Measurements from ENCODE around the gene NF1.

Gene NF1

GRCh38 chr17:31202968-31203367 is 108.2 kb downstream of the NF1 start:
- no peaks in the 10 kb centered on the region for H3K4me1 ChIP-seq (ENCODE audit: control insufficient read depth, insufficient read depth, low read length)
- no peaks in the 10 kb centered on the region for H3K36me3 ChIP-seq (ENCODE audit: control insufficient read depth, insufficient read depth, low read length)
- H3K9me3 ChIP-seq (ENCODE audit: control insufficient read depth, insufficient read depth, low read length), result no peaks in the 10 kb centered on the region
- no peak overlapping the region for H3K4me3 ChIP-seq (ENCODE audit: low read depth, low read length)
- H3K27me3 ChIP-seq (ENCODE audit: control insufficient read depth, insufficient read depth, low read length), result no peaks in the 10 kb centered on the region
- H3K9ac ChIP-seq (ENCODE audit: low read depth, low read length), result no peak overlapping the region

GRCh38 chr17:31211352-31212012 is 116.7 kb downstream of the NF1 start:
- no peak overlapping the region for H3K9ac ChIP-seq (ENCODE audit: low read depth, low read length)
- no peaks in the 10 kb centered on the region for H3K9me3 ChIP-seq (ENCODE audit: control insufficient read depth, insufficient read depth, low read length)
- no peaks in the 10 kb centered on the region for H3K27me3 ChIP-seq (ENCODE audit: control insufficient read depth, insufficient read depth, low read length)
- H3K4me1 ChIP-seq (ENCODE audit: control insufficient read depth, insufficient read depth, low read length), result no peaks in the 10 kb centered on the region
- H3K4me3 ChIP-seq (ENCODE audit: low read depth, low read length), result no peak overlapping the region
- no peaks in the 10 kb centered on the region for H3K36me3 ChIP-seq (ENCODE audit: control insufficient read depth, insufficient read depth, low read length)

GRCh38 chr17:31216031-31216751 is 121.4 kb downstream of the NF1 start:
- Histone ChIP-seq H3K27me3 (ENCODE audit: control insufficient read depth, insufficient read depth, low read length) (no peaks in the 10 kb centered on the region), H3K36me3 (ENCODE audit: control insufficient read depth, insufficient read depth, low read length) (peaks cover 4% of the 10 kb centered on the region), H3K9ac (ENCODE audit: low read depth, low read length) (no peak overlapping the region), H3K4me3 (ENCODE audit: low read depth, low read length) (no peak overlapping the region), H3K9me3 (ENCODE audit: control insufficient read depth, insufficient read depth, low read length) (no peaks in the 10 kb centered on the region), H3K4me1 (ENCODE audit: control insufficient read depth, insufficient read depth, low read length) (no peaks in the 10 kb centered on the region)

- Histone ChIP-seq H3K4me1 (ENCODE audit: control insufficient read depth, insufficient read depth, low read length) (no peaks in the 10 kb centered on the region), H3K4me3 (ENCODE audit: low read depth, low read length) (no peak overlapping the region), H3K9ac (ENCODE audit: low read depth, low read length) (no peak overlapping the region), H3K9me3 (ENCODE audit: control insufficient read depth, insufficient read depth, low read length) (no peaks in the 10 kb centered on the region), H3K27me3 (ENCODE audit: control insufficient read depth, insufficient read depth, low read length) (no peaks in the 10 kb centered on the region), H3K36me3 (ENCODE audit: control insufficient read depth, insufficient read depth, low read length) (no peaks in the 10 kb centered on the region)
Observed at GRCh38 chr17:31224366-31224765, 129.6 kb downstream of the NF1 start.

- Histone ChIP-seq H3K4me1 (ENCODE audit: control insufficient read depth, insufficient read depth, low read length) (no peaks in the 10 kb centered on the region), H3K9ac (ENCODE audit: low read depth, low read length) (no peak overlapping the region), H3K4me3 (ENCODE audit: low read depth, low read length) (no peak overlapping the region), H3K36me3 (ENCODE audit: control insufficient read depth, insufficient read depth, low read length) (no peaks in the 10 kb centered on the region), H3K9me3 (ENCODE audit: control insufficient read depth, insufficient read depth, low read length) (no peaks in the 10 kb centered on the region), H3K27me3 (ENCODE audit: control insufficient read depth, insufficient read depth, low read length) (no peaks in the 10 kb centered on the region)
Observed at GRCh38 chr17:31225831-31226230, 131.1 kb downstream of the NF1 start.

GRCh38 chr17:31226373-31226772 is 131.6 kb downstream of the NF1 start:
- Histone ChIP-seq H3K9me3 (ENCODE audit: control insufficient read depth, insufficient read depth, low read length) (no peaks in the 10 kb centered on the region), H3K4me1 (ENCODE audit: control insufficient read depth, insufficient read depth, low read length) (no peaks in the 10 kb centered on the region), H3K36me3 (ENCODE audit: control insufficient read depth, insufficient read depth, low read length) (no peaks in the 10 kb centered on the region), H3K4me3 (ENCODE audit: low read depth, low read length) (no peak overlapping the region), H3K9ac (ENCODE audit: low read depth, low read length) (no peak overlapping the region), H3K27me3 (ENCODE audit: control insufficient read depth, insufficient read depth, low read length) (no peaks in the 10 kb centered on the region)

- H3K9ac ChIP-seq (ENCODE audit: low read depth, low read length), result no peak overlapping the region
- no peaks in the 10 kb centered on the region for H3K27me3 ChIP-seq (ENCODE audit: control insufficient read depth, insufficient read depth, low read length)
- no peaks in the 10 kb centered on the region for H3K9me3 ChIP-seq (ENCODE audit: control insufficient read depth, insufficient read depth, low read length)
- H3K36me3 ChIP-seq (ENCODE audit: control insufficient read depth, insufficient read depth, low read length), result no peaks in the 10 kb centered on the region
- H3K4me3 ChIP-seq (ENCODE audit: low read depth, low read length), result no peak overlapping the region
- H3K4me1 ChIP-seq (ENCODE audit: control insufficient read depth, insufficient read depth, low read length), result no peaks in the 10 kb centered on the region
Observed at GRCh38 chr17:31226950-31227349, 132.2 kb downstream of the NF1 start.

GRCh38 chr17:31231852-31232251 is 137.1 kb downstream of the NF1 start:
- H3K4me3 ChIP-seq (ENCODE audit: low read depth, low read length), result no peak overlapping the region
- no peak overlapping the region for H3K9ac ChIP-seq (ENCODE audit: low read depth, low read length)
- no peaks in the 10 kb centered on the region for H3K27me3 ChIP-seq (ENCODE audit: control insufficient read depth, insufficient read depth, low read length)
- no peaks in the 10 kb centered on the region for H3K4me1 ChIP-seq (ENCODE audit: control insufficient read depth, insufficient read depth, low read length)
- no peaks in the 10 kb centered on the region for H3K9me3 ChIP-seq (ENCODE audit: control insufficient read depth, insufficient read depth, low read length)
- no peaks in the 10 kb centered on the region for H3K36me3 ChIP-seq (ENCODE audit: control insufficient read depth, insufficient read depth, low read length)

GRCh38 chr17:31235110-31235509 is 140.3 kb downstream of the NF1 start:
- Histone ChIP-seq H3K27me3 (ENCODE audit: control insufficient read depth, insufficient read depth, low read length) (no peaks in the 10 kb centered on the region), H3K36me3 (ENCODE audit: control insufficient read depth, insufficient read depth, low read length) (no peaks in the 10 kb centered on the region), H3K9ac (ENCODE audit: low read depth, low read length) (no peak overlapping the region), H3K9me3 (ENCODE audit: control insufficient read depth, insufficient read depth, low read length) (no peaks in the 10 kb centered on the region), H3K4me1 (ENCODE audit: control insufficient read depth, insufficient read depth, low read length) (no peaks in the 10 kb centered on the region), H3K4me3 (ENCODE audit: low read depth, low read length) (no peak overlapping the region)

GRCh38 chr17:31236137-31236536 is 141.4 kb downstream of the NF1 start:
- no peaks in the 10 kb centered on the region for H3K36me3 ChIP-seq (ENCODE audit: control insufficient read depth, insufficient read depth, low read length)
- no peak overlapping the region for H3K4me3 ChIP-seq (ENCODE audit: low read depth, low read length)
- no peaks in the 10 kb centered on the region for H3K27me3 ChIP-seq (ENCODE audit: control insufficient read depth, insufficient read depth, low read length)

GRCh38 chr17:31236712-31237111 is 141.9 kb downstream of the NF1 start:
- no peaks in the 10 kb centered on the region for H3K27me3 ChIP-seq (ENCODE audit: control insufficient read depth, insufficient read depth, low read length)
- H3K4me3 ChIP-seq (ENCODE audit: low read depth, low read length), result no peak overlapping the region
- no peaks in the 10 kb centered on the region for H3K36me3 ChIP-seq (ENCODE audit: control insufficient read depth, insufficient read depth, low read length)
- H3K4me1 ChIP-seq (ENCODE audit: control insufficient read depth, insufficient read depth, low read length), result no peaks in the 10 kb centered on the region
- H3K9ac ChIP-seq (ENCODE audit: low read depth, low read length), result no peak overlapping the region
- no peaks in the 10 kb centered on the region for H3K9me3 ChIP-seq (ENCODE audit: control insufficient read depth, insufficient read depth, low read length)

More at GRCh38 chr17:31236137-31236536, 141.4 kb downstream of the NF1 start:
- Histone ChIP-seq H3K9ac (ENCODE audit: low read depth, low read length) (no peak overlapping the region), H3K9me3 (ENCODE audit: control insufficient read depth, insufficient read depth, low read length) (no peaks in the 10 kb centered on the region), H3K4me1 (ENCODE audit: control insufficient read depth, insufficient read depth, low read length) (no peaks in the 10 kb centered on the region)

- Histone ChIP-seq H3K36me3 (ENCODE audit: control insufficient read depth, insufficient read depth, low read length) (peaks cover 14% of the 10 kb centered on the region), H3K9me3 (ENCODE audit: control insufficient read depth, insufficient read depth, low read length) (no peaks in the 10 kb centered on the region), H3K9ac (ENCODE audit: low read depth, low read length) (no peak overlapping the region)
Observed at GRCh38 chr17:31241116-31241515, 146.3 kb downstream of the NF1 start.

More at GRCh38 chr17:31241116-31241515, 146.3 kb downstream of the NF1 start:
- no peaks in the 10 kb centered on the region for H3K27me3 ChIP-seq (ENCODE audit: control insufficient read depth, insufficient read depth, low read length)
- H3K4me1 ChIP-seq (ENCODE audit: control insufficient read depth, insufficient read depth, low read length), result peaks cover 3% of the 10 kb centered on the region
- no peak overlapping the region for H3K4me3 ChIP-seq (ENCODE audit: low read depth, low read length)

All from iPS-15b (cell line).